IPS-15b (cell line): ENCODE results near the gene BOD1L1.

Experiments used
- H3K27me3 ChIP-seq: one replicate; pipeline ENCODE4 v1.6.1; 2013; ENCODE audit warnings: low read length; ENCODE audit not compliant: control insufficient read depth, insufficient read depth
- H3K36me3 ChIP-seq: one replicate; pipeline ENCODE4 v1.6.1; 2013; ENCODE audit warnings: low read length; ENCODE audit not compliant: control insufficient read depth, insufficient read depth
- H3K4me1 ChIP-seq: one replicate; pipeline ENCODE4 v1.6.1; 2013; ENCODE audit warnings: mild to moderate bottlenecking, low read length; ENCODE audit not compliant: control insufficient read depth, insufficient read depth
- H3K4me3 ChIP-seq: one replicate; pipeline ENCODE4 v1.5.1; 2013; ENCODE audit warnings: low read depth, low read length
- H3K9ac ChIP-seq: one replicate; pipeline ENCODE4 v1.6.1; 2013; ENCODE audit warnings: low read depth, mild to moderate bottlenecking, low read length
- H3K9me3 ChIP-seq: one replicate; pipeline ENCODE4 v1.6.1; 2013; ENCODE audit warnings: mild to moderate bottlenecking, low read length; ENCODE audit not compliant: control insufficient read depth, insufficient read depth

The BOD1L1 gene

DNA sequence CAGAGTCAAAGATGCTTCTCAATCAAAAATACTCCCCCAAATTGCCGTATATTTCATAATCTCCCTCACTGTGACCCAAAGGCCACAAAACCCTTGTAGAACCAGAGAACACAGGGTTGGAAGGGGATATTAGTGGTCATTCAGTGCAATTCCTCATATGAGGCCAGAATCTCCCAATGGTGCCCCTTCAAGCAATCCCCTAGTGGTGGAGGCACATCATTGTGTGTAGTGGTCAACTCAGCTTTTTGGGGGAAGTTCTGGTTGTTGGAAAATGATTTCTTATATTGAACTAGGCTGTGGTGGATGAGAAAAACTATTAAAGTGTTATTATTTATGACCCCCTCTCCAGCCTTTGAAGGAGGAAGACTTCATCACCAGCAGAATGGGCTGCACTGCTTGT, 17.6 kb upstream of the BOD1L1 start:
- H3K36me3 ChIP-seq, result no peaks in the 10 kb centered on the region
- H3K4me3 ChIP-seq, result no peak overlapping the region
- H3K9me3 ChIP-seq, result no peaks in the 10 kb centered on the region
- no peak overlapping the region for H3K9ac ChIP-seq
- H3K27me3 ChIP-seq, result no peaks in the 10 kb centered on the region
- H3K4me1 ChIP-seq, result peaks cover 30% of the 10 kb centered on the region

DNA sequence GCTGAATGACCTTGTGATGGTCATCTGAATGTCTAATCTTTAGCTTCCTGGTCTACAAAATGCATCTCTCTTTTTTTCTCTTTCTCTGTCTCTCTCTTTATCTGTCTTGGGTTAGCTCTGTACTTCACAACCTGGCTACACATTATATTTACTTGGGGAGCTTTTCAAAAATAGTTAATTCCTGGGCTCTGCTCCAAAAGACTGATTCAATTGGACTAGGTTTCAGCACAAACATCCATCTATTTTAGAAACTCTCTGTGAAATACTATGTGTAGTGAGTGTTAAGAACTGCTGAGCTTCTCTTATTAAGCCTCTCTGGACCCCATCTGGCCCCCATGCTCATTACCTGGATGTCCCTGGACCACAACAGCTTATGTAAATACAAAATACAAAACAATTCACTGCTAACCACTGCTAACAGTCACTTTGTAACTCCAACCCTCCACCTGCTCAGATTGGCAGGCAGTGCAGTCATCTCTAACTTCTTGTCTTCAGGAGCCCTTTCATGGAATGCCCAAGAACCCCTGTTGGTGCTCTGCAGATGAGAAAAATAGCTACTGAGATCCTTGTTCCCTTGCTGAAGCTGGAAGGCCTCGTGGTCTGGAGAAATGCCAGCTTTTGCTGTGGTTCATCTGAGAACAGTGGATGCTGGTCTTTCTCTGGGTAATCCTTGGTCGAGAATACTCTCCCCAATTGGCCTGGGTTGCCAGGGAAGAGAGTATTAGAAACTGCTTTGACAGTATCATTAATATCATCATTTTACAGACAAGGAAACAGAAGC, 14.8 kb upstream of the BOD1L1 start:
- Histone ChIP-seq H3K36me3 (no peaks in the 10 kb centered on the region), H3K4me1 (peaks cover 32% of the 10 kb centered on the region)

DNA sequence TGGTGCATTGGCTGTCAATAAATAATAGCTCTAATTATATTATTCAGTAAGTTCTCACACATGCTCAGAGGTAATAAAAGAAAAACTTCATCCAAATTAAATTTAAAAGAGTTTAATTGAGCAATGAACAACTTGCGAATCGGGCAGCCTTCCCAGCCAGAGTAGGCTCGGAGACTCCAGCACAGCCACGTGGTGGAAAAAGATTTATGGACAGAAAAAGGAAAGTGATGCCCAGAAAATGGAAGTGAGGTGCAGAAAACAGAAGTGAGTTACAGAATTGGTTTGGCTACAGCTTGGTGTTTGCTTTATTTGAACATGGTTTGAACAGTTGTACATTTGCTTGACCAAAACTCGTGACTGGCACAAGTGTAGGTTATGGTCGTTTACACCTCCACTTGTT, 13.6 kb upstream of the BOD1L1 start:
- H3K9me3 ChIP-seq, result no peaks in the 10 kb centered on the region
- H3K36me3 ChIP-seq, result no peaks in the 10 kb centered on the region
- H3K4me3 ChIP-seq, result no peak overlapping the region
- peaks cover 30% of the 10 kb centered on the region for H3K4me1 ChIP-seq
- no peak overlapping the region for H3K9ac ChIP-seq
- H3K27me3 ChIP-seq, result no peaks in the 10 kb centered on the region

More for the DNA sequence above, 14.8 kb upstream of the BOD1L1 start:
- H3K9me3 ChIP-seq, result no peaks in the 10 kb centered on the region
- no peak overlapping the region for H3K9ac ChIP-seq
- no peak overlapping the region for H3K4me3 ChIP-seq
- H3K27me3 ChIP-seq, result no peaks in the 10 kb centered on the region

DNA sequence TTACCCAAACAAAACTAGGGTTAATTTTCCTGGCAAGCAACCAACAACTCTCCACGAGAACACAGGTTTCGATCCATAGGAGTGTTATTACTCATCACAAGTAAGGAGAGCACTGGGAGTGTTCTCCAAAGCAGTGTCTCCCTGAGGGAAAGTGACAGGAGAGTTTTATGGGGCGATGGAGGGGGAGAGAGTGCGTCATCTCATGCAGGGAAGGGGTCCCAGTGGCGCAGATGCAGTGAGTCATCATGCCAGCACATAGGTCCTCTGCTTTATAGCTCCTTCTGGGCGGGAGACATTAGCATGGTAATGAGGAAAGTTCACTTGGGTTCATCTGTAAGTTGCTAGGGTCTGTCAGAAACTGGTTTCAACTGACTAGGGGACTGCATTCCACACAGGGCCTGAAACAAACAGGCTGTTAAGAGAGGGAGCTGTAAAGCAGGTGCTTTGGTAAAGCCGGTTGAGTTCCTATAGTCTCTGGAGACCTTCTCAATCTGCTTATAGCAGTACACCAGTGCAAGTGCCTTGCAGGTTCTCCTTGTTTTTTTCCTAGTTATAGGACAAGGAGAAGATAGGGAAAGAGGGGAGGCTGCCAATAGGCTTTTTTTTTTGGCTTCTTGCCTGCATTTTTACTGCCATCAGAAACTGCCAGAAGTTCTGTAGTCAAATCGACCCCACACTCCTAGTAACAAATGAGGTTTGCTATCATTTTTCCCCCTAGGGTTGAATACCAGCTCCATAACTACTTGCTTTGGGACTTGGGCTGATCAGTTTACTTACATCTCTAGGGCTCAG, 12.8 kb upstream of the BOD1L1 start:
- H3K27me3 ChIP-seq, result no peaks in the 10 kb centered on the region
- no peaks in the 10 kb centered on the region for H3K9me3 ChIP-seq
- peaks cover 30% of the 10 kb centered on the region for H3K4me1 ChIP-seq
- no peak overlapping the region for H3K9ac ChIP-seq
- H3K36me3 ChIP-seq, result no peaks in the 10 kb centered on the region
- H3K4me3 ChIP-seq, result no peak overlapping the region

DNA sequence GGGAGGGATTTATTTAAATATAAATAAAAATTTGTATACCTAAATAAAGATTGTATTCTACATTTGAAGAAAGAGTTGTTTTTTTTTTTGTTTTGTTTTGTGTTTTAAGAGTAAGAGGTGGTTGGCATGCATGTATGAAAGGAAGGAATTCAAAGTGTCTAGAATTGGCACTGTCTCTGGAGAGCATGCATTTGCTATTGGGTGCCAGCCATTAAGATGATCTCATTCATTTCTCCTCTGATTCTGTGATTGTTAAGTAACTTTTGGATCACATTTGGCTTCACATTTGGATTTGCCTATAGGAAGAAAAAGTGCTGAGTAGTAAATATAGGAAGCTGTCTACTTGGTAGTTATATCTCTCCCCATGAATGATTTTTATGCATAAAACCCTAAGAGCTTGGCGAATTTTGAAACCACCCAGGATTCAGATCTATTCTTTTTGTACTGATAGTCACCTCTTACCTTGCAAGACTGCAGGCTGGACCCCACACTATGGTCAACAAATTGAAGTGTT, 7.8 kb upstream of the BOD1L1 start:
- no peaks in the 10 kb centered on the region for H3K9me3 ChIP-seq

DNA sequence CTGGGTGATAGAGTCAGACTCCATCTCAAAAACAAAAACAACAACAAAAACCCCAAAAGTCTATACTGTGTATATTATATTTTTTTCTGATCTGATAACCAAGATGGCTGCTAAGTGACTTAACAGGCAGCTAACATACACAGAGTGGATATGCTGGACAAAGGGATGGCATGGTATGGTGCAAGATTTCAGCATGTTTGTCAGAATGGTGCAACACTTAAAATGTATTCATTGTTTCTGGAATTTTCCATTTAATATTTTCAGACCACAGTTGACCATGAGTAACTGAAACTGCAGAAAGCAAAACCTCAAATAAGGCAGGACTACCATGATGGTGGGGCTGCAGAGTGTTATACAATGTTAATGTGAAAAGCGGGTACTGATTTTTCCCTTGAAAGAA, 6.1 kb upstream of the BOD1L1 start:
- H3K27me3 ChIP-seq, result no peaks in the 10 kb centered on the region
- no peak overlapping the region for H3K9ac ChIP-seq
- no peaks in the 10 kb centered on the region for H3K36me3 ChIP-seq
- no peaks in the 10 kb centered on the region for H3K9me3 ChIP-seq
- H3K4me3 ChIP-seq, result no peak overlapping the region
- no peaks in the 10 kb centered on the region for H3K4me1 ChIP-seq

More for the DNA sequence above, 7.8 kb upstream of the BOD1L1 start:
- Histone ChIP-seq H3K4me3 (no peak overlapping the region), H3K9ac (no peak overlapping the region), H3K4me1 (peaks cover 5% of the 10 kb centered on the region), H3K36me3 (no peaks in the 10 kb centered on the region), H3K27me3 (no peaks in the 10 kb centered on the region)

DNA sequence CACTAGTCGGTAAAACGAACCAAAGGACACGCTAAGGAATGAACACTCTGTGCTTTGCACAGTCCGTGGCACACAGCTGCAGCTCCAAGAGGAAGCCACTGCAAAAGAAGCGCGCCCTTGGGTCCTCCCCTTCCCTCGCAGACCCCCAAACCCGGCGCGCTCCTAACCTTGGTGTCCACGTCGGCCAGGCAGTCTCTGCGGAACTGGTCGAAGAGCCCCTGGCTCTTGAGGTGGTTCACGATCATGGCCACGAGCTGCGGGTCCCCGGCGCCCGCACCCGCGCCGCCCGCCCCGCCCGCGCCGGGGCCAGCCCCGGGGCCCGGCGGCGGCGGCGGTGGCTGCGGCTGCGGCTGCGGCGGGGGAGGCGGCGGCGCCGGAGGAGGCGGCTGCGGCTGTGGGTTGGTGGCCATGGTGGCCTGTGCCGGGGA, 333 bp downstream of the BOD1L1 start:
- Histone ChIP-seq H3K36me3 (no peaks in the 10 kb centered on the region), H3K9ac (peak overlapping the region; percentile 13), H3K4me3 (peak overlapping the region; percentile 74), H3K4me1 (no peaks in the 10 kb centered on the region), H3K27me3 (no peaks in the 10 kb centered on the region), H3K9me3 (no peaks in the 10 kb centered on the region)

DNA sequence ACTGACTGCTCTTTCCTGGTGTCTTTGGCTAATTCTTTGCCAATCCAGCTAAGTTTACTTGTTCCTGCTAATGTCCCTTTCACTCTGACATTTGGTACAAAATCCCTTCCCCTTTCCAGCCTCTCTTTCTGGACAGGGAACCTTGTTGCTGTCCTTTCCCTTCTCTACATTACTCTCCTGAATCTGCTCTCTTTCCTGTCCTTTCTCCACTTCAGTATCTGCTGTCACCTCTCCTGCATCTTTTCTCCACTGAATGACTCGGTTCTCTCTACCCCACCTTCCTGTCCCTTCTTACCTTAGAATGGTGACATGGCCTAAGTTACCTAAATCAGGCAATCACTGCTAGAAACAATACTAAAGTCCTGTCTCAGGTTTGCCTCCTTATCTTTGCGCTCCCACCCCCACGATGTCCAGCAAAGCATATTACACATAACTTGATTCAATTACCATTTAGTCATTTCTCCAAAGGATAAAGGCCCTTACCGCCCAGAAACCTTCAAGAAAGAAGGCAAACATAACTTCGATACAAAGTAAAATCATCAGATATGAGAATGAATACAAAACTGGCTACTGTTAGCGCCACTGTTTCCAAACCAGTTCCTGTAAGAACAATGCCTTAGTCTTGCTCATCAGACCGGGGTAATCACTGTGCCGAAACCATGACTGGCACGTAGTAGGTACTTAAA, 890 bp downstream of the BOD1L1 start:
- Histone ChIP-seq H3K36me3 (no peaks in the 10 kb centered on the region), H3K27me3 (no peaks in the 10 kb centered on the region), H3K9me3 (no peaks in the 10 kb centered on the region), H3K4me1 (no peaks in the 10 kb centered on the region), H3K9ac (peak overlapping the region; percentile 13), H3K4me3 (peak overlapping the region; percentile 74)

DNA sequence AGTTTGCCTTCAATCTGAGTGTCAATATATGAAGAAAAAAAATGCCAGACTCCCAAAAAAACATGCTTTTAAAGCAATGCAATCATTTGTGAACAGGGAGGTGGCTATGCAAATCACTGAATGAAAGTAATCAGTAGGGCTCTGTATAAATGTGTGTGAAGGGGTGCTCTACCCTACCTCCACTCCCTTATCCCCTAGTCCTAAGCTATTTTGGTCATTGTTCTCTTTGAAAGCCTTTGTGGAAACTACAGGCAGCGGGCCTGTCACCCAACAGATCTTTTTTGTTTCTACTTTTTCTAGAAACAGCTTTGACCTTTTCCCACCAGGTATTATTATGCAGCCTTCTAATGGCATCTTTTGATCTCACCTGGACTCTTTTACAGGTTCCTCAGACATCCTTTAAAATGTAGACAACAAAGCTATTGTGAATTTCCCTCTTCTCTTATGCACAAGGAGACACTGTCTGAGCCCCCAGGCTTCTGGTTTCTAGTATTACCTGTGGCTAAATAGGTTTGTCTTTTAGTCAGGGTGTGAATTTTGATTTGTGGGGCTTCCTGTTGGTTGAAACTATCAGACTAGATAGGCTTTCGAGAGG, 9.2 kb downstream of the BOD1L1 start:
- no peaks in the 10 kb centered on the region for H3K9me3 ChIP-seq
- no peak overlapping the region for H3K9ac ChIP-seq
- H3K4me1 ChIP-seq, result peaks cover 3% of the 10 kb centered on the region
- H3K27me3 ChIP-seq, result no peaks in the 10 kb centered on the region
- H3K4me3 ChIP-seq, result no peak overlapping the region
- peaks cover 3% of the 10 kb centered on the region for H3K36me3 ChIP-seq

DNA sequence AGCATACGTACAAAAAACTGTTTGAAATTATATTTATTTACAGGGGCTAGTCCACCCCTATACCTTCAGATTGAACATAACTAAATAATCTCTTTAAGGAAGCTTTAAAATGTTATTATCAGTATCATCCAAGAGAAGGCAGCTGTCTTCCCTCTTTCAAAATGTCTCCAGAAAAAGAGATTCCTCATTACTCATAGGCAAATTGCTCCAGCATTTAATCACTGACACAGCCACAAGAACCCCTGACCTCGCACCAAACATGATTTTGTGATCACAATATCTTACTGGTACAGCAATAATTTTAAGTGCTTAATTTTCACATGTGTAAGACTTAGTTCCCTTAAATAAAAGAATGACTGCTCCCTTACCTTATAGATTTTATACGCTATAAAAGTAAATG, 9.7 kb downstream of the BOD1L1 start:
- Histone ChIP-seq H3K9me3 (no peaks in the 10 kb centered on the region), H3K4me1 (peaks cover 3% of the 10 kb centered on the region), H3K9ac (no peak overlapping the region), H3K4me3 (no peak overlapping the region), H3K27me3 (no peaks in the 10 kb centered on the region), H3K36me3 (peaks cover 5% of the 10 kb centered on the region)

DNA sequence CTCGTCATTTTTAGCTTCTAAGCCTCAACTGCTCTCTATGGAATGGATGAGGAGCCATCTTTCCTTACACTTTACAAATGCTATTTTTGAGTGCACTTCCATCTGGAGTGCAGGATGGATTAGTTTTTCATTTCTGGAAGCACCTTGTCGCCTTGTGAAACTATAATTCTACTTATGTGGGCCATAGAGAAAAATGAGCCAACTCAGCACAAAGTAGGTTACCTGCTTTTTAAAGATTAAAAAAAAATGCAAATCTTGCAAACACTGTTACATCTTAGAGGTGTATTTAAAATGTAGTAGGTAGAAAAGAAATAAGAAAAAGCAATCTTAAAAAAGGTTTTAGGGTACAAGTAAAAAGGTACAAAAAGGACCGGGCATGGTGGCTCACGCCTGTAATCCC, 10.9 kb downstream of the BOD1L1 start:
- peaks cover 9% of the 10 kb centered on the region for H3K36me3 ChIP-seq
- peaks cover 3% of the 10 kb centered on the region for H3K4me1 ChIP-seq
- H3K27me3 ChIP-seq, result no peaks in the 10 kb centered on the region
- no peak overlapping the region for H3K4me3 ChIP-seq
- H3K9me3 ChIP-seq, result no peaks in the 10 kb centered on the region
- no peak overlapping the region for H3K9ac ChIP-seq
